WTC11 (cell line): Measurements from ENCODE around the gene TCF7L1.

Experiments
- CTCF ChIP-seq: fragments of 200-600 bp; IDR thresholded peaks from 2 replicates; pipeline ENCODE4 v1.8.0; 2022; ENCODE audit warnings: antibody characterized with exemption
- FOXP1 ChIP-seq: sonication (generic); formaldehyde crosslinking; IDR thresholded peaks from 2 replicates; pipeline ENCODE4 v1.8.0; 2022; ENCODE audit warnings: missing genetic modification reagents, mild to moderate bottlenecking, moderate library complexity, borderline replicate concordance
- JUN ChIP-seq: sonication (generic); formaldehyde crosslinking; IDR thresholded peaks from 2 replicates; pipeline ENCODE4 v1.8.0; 2023; ENCODE audit warnings: mild to moderate bottlenecking, missing genetic modification reagents
- MAX ChIP-seq: sonication (generic); formaldehyde crosslinking; IDR thresholded peaks from 2 replicates; pipeline ENCODE4 v1.8.0; 2022; ENCODE audit warnings: mild to moderate bottlenecking, missing genetic modification reagents
- PREB ChIP-seq: sonication (generic); formaldehyde crosslinking; IDR thresholded peaks from 2 replicates; pipeline ENCODE4 v1.8.1; 2022; ENCODE audit warnings: mild to moderate bottlenecking, missing genetic modification reagents, moderate library complexity, borderline replicate concordance
- STAT6 ChIP-seq: sonication (generic); formaldehyde crosslinking; conservative IDR thresholded peaks from 2 replicates; pipeline ENCODE4 v1.8.1; 2023; ENCODE audit warnings: mild to moderate bottlenecking, low read depth, missing genetic modification reagents, moderate library complexity
- ZNF121 ChIP-seq: sonication (generic); formaldehyde crosslinking; IDR thresholded peaks from 2 replicates; pipeline ENCODE4 v1.8.0; 2023; ENCODE audit warnings: missing genetic modification reagents

GRCh38 chr2:85143463-85144082 lies 10.4 kb downstream of the TCF7L1 start:
- TF ChIP-seq CTCF = no peak
- no peak for TF ChIP-seq PREB (CRISPR knock-in tag)
- no peak for TF ChIP-seq STAT6 (CRISPR knock-in tag)
- TF ChIP-seq ZNF121 (CRISPR knock-in tag) = no peak
- TF ChIP-seq MAX = no peak
- no peak for TF ChIP-seq FOXP1 (CRISPR knock-in tag)
- TF ChIP-seq JUN = no peak
